ENCODE data around the gene LATS2.
A peak's percentile ranks its signal among the peaks of the same experiment; 100 is the strongest.
"Not testable (repeated sequence)": the region's sequence is repeated elsewhere in the genome, so short reads cannot be mapped to it uniquely, and the experiment has no call there.

LATS2 gene

GRCh38 chr13:21075011-21075378 is 13.6 kb upstream of the LATS2 start:
- peak; percentile 12 to 94 for DNase-seq

- DNase-seq, result no peak
Observed at GRCh38 chr13:21074546-21074945, 13.2 kb upstream of the LATS2 start.

GRCh38 chr13:21071924-21072323 is 10.5 kb upstream of the LATS2 start:
- DNase-seq, result no peak

- no peak for DNase-seq
Observed at GRCh38 chr13:21071015-21071414, 9.6 kb upstream of the LATS2 start.

- peak in 1 of 2 donors; percentile 33 for DNase-seq
Observed at GRCh38 chr13:21069561-21070004, 8.2 kb upstream of the LATS2 start.

GRCh38 chr13:21067848-21068247 is 6.5 kb upstream of the LATS2 start:
- DNase-seq, result no peak

DNA sequence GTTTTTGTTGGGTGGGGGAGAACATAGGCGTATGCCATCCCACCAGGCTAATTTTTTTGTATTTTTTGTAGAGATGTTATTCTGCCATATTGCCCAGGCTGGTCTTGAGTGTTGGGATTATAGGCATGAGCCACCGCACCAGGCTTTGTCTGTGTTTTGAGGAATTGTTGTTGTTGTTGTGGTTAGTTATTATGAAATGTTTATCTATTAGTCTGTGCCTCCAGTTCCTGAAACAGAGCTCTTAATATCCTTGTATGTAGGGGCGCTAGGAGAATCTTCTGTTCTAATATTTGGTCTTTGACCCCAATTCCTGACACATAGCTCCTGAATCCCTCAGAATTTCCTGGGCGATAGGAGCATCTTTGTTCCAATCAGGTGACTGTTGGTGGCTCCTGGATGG is 5.6 kb upstream of the LATS2 start:
- DNase-seq, result no peak

- peak in 1 of 2 donors; percentile 6 for DNase-seq
Observed at GRCh38 chr13:21065686-21066085, 4.3 kb upstream of the LATS2 start.

- DNase-seq, result no peak
Observed at GRCh38 chr13:21063031-21063430, 1.6 kb upstream of the LATS2 start.

- DNase-seq, result peak in 1 of 2 donors; percentile 40
Observed at GRCh38 chr13:21060338-21061028, 903 bp downstream of the LATS2 start.

DNA sequence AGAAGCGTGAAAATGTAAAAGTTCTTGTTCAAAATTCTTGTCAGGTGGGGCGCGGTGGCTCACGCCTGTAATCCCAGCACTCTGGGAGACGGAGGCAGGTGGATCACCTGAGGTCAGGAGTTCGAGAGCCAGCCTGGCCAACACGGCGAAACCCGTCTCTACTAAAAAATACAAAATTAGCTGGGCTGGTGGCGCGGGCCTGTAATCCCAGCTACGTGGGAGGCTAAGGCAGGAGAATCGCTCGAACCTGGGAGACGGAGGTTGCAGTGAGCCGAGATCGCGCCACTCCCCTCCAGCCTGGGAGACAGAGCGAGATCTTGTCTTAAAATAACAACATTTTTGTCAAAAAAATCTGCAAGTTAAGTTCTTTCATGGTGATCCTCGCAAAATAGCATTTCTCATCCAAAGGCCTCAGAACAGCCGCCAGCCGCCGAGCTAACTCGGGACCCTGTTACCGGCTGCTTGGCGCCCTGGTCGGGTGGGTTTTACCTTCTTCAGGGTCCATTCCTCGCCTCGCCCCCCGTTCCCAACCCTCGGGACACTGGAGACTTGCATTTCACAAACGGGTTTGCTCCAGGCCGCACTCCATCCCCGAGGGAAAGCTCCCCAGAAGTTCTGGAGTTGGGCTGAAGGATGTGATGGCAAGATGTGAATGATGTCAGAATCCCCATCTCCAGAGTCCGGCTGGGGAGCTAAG is 1.6 kb downstream of the LATS2 start:
- DNase-seq, result no peak

DNA sequence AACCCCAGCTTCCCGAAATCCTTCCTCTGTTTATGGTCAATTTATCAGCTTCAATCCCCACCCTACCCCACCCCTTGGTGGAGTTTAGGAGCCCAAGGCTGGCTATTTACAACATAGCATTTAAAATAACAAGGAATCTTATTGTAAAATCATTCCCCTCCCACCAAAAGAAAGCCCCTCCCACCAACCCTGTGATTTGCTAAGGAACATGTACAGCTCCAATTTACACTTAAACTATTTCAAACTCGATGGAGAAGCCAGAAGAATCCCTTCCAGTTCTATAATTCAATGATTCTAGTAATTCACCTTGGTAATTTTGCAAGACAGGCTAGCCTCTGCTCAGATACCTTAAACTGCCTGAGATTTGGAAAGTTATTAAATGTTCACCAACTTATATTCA is 3.0 kb downstream of the LATS2 start:
- DNase-seq, result no peak

DNA sequence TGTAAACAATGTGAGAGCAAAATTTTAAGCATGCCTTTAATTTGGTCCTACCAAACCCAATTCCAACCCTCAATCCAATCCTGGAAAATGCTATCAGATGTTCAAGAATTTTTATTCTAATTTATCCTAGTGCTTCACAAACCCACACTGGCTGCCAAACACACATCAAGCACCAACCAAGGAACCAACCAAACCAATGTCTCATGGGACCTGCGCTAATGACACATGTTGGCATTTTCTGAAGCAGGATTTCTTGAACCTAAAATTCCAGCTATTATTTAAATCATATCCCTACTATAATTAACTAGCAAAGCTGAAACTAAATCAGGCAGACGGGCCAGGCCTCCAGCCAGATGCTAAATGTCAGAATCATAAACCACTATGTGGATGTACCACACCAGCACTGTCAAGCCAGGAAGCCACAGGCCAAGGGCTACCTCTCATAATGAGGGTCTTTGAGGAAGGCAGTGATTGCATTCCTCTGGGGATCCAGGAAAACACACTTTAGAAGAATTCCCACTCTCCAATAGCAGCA is 5.8 kb downstream of the LATS2 start:
- DNase-seq, result no peak

GRCh38 chr13:21055016-21055415 is 6.4 kb downstream of the LATS2 start:
- no peak for DNase-seq

DNA sequence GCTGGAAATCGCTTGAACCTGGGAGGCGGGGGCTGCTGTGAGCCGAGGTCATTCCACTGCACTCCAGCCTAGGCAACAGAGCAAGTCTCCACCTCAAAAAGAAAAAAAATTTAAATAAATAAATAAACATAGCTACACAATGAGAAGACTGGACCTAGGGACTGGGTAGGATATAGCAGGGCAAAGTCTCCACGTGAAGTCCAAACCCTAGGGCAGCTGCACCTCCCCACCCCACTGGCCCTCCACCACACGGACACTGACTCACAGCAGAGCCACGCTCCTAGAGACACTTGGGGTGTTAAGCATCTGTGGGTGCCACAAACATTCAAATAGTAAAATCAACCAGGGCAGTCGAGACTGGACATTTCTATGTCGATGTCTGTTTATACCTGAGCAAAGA is 7.1 kb downstream of the LATS2 start:
- no peak for DNase-seq

- DNase-seq, result peak in 1 of 2 donors; percentile 21
Observed at GRCh38 chr13:21053231-21053630, 8.2 kb downstream of the LATS2 start.

DNA sequence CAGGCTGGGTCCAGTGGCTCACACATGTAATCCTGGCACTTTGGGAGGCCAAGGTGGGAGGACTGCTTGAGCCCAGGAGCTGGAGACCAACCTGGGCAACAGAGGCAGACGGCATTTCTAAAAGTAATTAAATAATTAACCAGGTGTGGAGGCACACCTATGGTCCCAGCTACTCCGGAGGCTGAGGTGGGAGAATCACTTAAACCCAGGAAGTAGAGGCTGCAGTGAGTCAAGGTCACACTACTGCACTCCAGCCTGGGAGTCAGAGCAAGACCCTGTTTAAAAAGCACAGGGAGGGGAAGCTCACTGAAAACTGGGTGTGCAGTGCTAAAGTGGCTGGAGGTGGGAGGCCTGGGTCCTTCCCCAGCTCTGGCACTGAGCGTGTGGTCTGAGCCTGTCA is 9.7 kb downstream of the LATS2 start:
- DNase-seq, result no peak

DNA sequence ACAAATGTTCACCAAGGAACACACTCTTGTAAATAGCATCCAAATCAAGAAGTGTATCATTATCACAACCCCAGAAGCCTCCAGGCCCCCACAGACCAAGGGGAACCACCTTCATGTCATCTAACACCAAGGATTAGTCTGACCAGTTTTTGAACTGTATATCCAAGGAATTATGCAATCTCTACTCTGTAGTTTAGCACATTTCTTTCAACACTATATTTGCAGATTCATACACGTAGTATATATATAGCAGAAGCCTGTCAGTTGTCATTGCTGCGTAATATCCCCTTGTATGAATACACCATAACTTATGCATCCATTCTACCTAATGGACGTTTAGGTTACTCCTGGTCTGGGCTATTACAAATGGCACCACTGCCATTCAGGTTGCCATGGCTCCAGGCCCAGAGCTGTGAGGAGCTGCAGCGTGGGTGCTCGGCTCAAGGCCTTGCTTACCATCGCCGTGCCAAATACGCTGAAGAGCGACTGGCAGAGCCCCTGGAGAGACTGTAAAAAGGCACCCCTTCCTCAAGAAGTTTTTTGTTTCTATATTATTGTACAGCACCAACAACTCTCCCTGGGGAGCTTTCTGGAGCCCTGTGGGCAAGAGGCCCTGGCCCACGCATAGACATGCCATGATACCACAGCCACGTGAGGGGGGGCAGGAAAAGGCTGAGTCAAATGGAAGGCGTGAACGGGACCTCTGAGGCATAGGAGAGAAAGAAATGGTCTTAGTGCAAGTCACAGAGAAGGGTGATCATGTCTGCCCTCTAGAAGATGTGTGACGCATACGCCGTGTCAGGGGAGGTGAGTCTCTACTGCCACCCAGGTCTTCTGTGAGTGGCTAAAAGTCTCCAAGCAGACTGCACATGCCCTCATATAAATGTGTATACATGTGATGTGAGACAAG is 10.8 kb downstream of the LATS2 start:
- no peak for DNase-seq

DNA sequence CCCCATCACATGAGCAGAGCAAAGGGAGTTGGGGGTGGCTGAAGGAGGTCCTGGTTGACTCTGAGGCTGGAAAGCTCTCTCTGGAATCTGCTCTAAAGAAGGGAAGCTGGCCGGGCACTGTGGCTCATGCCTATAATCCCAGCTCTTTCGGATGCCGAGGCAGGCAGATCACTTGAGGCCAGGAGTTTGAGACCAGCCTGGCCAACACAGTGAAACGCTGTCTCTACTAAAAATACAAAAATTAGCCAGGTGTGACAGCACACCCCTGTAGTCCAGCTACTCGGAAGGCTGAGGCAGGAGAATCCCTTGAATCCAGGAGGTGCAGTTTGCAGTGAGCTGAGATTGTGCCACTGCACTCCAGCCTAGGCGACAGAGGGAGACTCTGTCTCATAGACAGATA is 11.7 kb downstream of the LATS2 start:
- DNase-seq, result not testable (repeated sequence)

- no peak for DNase-seq
Observed at GRCh38 chr13:21048901-21049698, 12.3 kb downstream of the LATS2 start.

- no peak for DNase-seq
Observed at GRCh38 chr13:21047591-21048282, 13.6 kb downstream of the LATS2 start.

- no peak for DNase-seq
Observed at GRCh38 chr13:21047087-21047486, 14.3 kb downstream of the LATS2 start.

Data from bone marrow (tissue), 2 donors.